ENCODE measurements around the gene ABLIM3.
"Not testable (repeated sequence)": the region's sequence is repeated elsewhere in the genome, so short reads cannot be mapped to it uniquely, and the experiment has no call there.

Gene ABLIM3

DNA sequence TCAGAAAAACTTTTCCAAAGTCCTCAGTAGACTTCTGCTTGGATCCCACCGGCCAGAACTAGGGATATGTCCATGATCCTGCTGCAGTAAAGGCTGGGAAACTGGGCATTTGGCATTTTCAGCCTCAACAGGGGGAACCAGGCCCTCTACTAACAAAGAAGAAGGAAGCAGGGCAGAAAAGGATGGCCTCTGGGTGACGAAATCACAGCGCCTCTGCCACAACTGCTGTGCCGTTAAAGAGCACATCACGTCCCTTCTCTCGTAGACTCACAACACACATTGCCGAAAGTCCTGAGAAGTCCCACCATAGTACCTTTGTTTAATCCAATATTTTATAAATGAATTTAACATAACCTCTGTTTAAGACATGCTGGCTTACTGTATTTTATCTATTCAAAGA, 120.0 kb downstream of the ABLIM3 start:
- no peak for DNase-seq

DNA sequence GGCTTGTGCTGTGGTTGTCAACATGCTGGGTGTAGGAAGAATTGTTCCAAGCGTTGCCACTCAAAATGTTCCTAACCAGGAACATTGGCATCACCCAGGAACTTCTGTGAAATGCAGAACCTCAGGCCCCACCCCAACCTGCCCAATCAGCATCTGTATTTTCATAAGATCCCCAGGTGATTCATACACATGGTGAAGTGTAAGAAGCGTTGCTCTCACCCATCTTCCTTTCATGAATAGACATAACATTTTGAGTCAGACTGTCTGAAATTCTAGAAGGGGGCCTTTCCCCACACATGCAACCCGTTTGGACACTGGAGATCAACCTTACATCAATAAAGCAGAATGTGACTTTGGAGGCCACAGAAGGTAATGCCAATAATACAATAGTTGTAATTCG, 121.0 kb downstream of the ABLIM3 start:
- DNase-seq = no peak

DNA sequence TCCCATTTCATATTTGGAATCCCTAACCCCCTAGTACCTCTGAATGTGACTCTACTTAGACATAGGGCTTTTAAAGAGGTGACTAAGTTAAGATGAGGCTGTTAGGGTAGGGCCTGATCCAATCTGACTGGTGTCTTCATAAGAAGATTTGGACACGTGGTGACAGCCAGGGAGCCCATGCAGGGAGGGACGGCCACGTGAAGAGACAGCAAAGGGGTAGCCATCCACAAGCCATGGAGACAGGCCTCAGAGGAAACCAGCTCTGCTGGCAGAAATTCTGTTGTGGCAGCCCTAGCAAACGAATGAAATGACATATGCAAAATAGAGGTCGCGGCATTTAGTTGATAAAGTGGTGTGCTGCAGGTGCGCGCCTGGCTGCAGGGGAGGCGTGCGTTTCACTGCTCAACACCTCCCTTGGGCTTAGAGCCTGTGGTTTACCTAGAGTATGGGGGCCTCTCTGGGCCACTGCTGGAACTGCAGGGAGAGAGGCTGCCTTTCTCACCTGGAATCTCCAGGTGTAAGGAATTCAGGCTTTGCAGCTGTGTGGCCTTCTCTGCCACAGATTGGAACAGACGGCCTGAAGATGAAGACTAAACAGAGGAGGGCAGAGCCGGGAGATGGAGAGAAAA, 123.3 kb downstream of the ABLIM3 start:
- peak in 1 of 2 donors; percentile 37 for DNase-seq

DNA sequence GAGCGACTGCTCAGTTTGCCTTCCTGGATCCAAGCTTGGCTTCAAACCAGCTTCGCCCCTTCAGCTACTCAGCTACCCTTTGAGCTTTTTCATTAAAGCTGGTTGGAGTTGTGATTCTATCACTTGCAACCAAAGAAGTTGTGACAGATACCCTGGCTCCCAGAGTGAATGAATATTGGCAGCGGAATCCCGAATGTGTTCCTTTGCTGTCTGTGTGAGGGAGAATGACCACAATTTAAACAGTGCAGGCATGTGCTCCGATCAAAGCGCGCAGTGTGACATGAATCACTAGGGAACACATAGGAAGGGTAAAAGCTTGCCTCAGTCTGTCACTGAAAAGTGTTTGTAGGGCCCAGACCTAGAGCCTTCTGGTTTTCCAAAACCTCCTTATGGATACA, 123.8 kb downstream of the ABLIM3 start:
- no peak for DNase-seq

DNA sequence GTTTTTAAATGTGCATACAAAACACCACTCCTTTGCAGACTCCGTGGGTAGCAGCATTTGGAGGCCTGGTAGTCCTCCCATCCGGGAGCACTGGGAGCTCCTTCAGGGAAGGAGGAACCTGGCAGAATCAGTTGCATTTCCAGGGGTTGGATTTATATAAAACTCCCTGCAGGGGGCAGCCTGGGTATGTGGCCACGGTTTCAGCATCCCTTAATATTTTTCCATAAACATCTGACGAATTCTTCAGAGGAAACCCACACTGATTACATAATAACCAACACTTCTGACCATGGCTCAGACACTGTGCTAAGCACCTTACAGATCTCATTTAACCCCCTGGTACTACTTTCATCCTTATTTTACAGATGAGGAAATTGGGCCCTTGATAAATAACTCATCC, 124.3 kb downstream of the ABLIM3 start:
- DNase-seq = no peak

DNA sequence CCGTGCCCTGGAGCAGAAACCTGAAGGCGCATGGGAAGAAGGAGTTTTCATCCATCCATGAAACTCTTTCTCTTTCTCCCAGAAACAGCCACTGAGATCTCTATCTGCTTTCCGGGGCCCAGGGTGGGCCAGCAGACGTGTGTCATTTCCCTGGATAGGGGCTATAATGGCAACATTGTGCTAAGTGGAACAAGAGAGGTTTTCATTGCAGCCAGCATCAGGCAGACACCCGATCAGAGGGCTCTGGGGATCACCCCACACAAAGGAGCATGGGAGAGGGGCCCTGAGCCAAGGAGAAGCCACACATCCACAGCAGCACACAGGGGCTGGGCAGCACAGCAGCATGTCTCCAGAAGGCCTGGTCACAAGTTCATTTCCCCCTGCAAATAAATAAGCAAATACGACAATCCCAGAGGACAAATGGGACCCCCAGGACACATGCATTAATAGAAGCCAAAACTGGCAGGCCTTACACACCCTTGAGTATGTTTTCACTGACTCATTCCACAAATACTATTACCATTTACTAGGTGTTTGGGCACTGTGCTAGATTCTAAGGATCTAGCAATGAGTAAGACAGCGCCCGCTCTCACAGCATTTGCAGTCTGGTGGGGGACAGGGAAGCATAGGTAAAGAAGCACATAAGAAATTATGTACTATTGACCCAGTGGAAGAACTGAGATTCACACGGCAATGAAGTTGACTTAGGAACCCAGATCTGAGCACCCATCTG, 126.1 kb downstream of the ABLIM3 start:
- DNase-seq = no peak

DNA sequence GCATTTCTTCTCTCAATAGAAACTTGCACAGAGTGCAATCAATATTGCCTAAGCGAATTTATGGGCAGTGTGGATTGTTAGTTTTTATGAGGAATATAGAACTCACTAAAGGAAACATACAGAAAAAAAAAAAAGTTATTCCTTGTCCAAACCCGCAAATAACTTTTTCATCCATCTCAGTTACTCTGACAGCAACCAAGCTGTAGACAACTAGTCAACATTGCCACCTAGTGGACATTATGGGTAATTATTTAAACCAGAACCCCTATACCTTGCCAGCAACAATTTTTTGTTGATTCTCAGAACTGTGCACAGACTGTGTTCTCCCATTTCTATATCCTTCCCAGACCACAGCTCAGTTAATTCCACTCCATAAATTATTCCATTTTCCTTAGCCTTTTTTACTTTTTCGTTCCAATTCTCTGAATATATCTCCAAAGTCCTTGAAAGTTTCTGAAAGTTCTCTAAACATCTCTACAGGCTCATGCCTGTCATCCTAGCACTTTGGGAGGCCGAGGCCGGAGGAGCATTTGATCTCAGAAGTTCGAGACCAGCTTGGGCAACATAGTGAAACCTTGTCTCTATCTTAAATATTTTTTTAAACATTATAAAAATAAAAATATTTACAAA, 127.8 kb downstream of the ABLIM3 start:
- DNase-seq = no peak

DNA sequence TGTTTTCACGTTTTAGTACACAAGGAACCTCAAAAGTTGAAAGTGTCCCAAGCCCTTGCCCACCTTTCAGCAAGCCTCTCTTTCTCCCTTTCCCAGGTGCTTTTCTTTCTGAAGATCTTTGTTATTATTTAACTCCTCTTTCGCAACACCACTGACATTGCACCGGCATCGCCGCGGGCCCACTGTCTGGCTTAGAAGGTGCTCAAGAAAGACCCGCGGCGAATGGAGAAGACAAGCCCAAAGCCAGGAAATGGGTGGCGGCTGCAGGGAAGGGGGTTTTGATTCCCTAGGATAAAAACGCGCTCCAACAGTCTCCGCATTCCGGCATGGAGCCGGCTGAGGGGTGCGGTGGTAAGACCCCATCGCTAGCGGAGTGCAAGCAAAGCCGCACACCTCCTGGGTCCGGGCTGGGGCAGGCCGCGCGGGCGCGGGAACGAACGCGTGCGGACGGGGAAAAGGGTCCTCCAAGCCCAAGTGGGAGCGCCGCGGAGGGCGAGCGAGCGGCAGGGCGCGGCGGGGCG, 130.0 kb downstream of the ABLIM3 start:
- DNase-seq = no peak

DNA sequence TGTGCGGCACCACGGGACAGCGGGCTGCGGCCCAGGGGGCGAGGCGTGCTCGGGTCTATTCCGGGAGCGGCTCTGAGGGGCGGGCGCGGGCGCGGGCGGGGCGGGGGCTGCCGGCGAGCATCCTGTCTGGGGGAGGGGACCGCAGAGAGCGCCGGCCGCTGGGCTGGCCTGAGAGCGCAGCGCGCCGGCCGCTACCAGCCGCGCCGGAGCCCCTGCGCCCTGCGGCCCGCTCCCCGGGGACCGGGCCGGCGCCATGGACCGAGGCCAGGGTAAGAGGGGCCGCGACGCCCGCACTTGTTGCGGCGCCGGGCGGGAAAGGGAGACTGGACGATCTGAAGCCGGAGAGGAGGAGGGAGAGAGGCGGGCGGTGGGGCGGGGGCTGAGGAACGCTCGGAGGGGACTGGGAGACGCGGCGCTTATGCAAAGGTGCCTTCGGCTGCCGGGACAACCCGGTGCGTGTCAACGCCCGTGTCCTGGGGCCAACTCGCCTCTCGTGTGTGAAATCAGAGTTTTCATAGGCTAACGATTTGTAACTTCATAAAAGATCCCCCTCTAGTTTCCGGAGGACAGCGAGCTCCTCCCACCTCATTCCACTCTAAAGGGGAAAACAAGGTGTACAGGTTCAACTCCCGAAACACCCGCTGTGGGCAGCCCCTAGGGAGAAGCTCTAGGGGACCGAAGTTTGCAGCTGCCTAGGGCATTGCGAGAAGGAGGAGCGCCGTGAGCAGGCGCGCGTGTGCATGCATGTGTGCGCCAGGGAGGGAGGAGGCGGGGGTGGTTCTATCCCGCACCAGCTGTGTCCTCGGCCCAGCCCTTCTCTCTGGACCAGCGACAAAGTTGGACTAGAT, 130.6 kb downstream of the ABLIM3 start, which contains the start of gene AFAP1L1:
Gene AFAP1L1 (plus strand): TSS at position 144 of the 848 bp plus-strand sequence. CDS start 110 bp downstream, at position 254.
- peak in 1 of 2 donors; percentile 13 for DNase-seq

DNA sequence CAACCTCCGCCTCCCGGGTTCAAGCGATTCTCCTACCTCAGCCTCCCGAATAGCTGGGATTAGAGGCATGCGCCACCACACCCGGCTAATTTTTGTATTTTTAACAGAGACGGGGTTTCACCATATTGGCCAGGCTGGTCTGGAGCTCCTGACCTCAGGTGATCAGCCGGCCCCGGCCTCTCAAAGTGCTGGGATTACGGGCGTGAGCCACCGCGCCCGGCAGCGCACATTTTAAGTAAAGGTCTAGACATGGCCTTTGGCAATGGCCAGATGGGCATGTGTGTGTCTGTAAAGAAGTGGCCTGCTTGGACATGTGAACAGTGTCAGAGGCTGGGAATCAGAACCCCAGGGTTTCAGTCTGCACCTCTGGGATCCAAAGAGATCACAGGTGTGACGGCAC, 131.5 kb downstream of the ABLIM3 start:
- not testable (repeated sequence) for DNase-seq

DNA sequence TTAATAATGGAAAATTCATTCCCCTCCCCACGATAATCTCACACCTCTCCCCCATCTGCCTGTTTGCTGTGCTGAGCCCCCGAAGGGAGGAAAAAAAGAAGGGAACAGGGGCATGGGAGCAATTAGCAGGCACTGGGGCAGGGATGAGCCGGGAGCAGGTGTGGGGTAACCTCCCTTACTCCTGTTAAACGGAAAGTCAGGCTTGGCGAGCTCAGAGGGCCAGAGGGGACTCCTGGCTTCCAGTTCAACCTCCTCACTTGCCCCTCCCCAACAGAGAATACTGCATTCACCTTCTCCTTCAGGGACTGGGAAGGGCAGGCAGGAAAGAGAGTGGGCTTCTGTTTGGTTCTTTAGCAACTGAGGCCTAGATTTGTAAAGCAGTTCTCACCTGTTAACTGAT, 131.9 kb downstream of the ABLIM3 start:
- no peak for DNase-seq

DNA sequence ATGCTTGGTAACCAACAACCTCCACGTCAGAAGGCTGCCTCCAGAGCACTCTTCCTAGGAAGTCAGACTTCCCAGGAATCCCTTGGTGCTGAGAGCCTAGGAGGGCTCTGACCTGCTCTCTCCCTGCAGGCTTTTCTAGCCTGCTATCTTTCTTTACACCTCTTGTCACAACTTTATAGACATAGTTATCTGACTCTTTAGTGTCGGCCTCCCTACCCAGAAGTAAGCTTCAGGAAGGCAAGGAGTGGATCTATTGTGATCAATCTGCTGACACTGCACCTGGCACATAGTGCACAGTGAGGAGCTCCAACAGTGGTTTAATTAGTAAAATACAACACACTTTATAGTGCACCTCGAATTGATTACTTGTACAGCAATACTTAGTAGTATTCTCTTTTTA, 132.7 kb downstream of the ABLIM3 start:
- no peak for DNase-seq

DNA sequence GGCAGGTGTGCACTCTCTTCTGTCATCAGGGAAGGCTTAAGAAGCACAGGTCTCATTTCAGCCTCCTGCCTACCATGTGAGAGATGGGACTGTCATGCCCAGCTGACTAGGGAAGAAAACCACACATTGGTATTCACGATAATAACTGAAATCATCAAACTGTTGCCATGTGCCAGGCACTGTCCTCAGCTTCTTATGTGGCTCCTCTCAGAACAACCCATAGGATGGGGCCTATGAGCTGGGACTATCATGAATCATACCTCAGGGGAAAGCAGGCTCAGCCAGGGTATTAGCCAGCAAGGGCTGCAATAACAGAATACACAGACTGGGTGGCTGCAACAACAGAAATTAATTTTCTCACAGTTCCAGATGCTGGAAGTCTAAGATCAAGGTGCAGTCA, 133.6 kb downstream of the ABLIM3 start:
- DNase-seq = no peak

DNA sequence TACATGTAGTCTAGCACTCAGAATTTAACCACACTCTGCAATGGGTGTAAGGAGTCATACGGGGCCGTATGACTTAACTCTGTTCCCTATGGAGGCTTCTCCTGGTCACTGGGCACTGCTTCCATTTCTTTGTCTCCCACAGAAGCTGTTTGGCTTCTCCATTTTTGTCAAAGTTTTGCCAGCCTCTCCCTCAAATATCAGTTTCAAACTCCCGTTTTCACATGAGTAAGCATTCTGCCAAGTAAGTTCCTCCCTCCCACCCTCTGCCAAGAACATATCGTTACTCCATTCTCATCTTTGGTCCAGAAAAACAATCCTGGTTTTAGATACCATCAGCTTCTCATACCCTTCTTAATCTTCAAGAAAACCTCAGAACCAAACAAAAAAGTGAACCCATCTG, 136.5 kb downstream of the ABLIM3 start:
- no peak for DNase-seq

DNA sequence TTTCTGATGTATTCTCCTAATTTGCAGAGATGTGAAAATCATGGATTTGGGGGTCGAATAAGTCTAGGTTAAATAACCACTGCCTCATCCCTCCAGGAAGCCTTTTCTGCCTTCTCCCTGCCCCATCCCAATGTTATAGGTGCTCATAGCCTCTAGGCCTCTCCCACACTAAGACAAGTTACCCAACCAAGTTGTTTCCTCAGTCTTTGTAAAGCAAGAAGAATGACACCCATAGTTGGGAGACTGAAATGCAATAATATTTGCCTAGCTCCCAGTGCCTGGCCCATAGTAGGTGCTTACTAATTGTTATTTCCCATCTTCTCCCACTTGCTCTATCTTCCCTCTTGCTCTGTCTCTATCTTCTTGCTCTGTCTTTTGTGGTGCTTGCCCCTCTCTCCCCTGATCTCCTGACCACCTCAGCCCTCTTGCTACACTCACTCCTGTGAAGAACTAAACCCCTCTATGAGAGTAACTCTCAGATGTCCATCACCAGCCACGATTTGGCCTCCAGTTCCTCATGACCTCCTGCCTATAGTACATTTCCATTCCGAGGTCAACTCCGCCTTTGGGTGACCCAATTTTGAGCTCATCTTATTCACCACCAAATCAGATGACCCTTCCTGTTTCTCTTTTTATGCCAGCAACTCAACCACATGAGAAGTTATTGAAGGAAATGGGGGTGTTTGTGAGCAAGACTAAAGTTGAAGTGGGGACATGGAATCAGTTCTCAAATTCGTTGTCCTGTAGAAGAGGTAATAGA, 137.3 kb downstream of the ABLIM3 start:
- no peak for DNase-seq

DNA sequence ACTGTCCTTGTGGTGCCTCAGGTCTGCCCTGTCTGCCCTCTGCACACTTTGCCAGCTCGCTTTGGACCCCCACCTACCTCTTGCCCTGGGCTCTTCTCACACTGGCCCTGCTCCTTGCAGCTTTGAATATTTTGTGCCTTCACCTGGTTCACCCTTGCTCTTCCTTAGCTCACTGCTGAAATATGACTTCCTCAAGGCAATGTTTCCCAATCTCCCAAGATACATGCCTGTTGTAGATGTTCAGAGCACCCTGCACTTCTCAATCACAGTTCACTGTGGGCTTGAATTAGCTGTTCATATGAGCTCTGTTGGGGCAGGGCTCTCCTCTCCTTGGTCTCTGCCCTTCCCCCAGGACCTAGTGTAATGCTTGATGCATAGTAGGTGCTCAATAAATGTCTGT, 138.4 kb downstream of the ABLIM3 start:
- DNase-seq = no peak

DNA sequence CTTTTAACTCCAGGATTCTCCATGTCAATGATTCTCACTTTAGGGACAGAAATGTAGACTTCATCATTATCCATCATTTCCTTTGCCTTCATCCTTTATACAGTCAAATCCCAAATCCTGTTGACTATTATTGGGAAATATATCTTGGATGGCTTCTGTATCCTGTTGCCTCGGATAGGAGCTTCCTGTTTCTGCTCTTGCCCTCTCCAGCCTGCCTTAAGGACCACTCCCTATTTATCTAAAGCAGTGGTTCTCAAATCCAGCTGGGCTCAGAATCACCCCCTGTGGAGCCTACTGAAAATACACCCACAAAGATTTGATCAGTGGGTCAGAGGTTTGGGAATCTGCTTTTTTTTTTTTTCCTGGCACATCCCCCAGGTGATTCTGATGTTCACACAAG, 138.8 kb downstream of the ABLIM3 start:
- DNase-seq = no peak

DNA sequence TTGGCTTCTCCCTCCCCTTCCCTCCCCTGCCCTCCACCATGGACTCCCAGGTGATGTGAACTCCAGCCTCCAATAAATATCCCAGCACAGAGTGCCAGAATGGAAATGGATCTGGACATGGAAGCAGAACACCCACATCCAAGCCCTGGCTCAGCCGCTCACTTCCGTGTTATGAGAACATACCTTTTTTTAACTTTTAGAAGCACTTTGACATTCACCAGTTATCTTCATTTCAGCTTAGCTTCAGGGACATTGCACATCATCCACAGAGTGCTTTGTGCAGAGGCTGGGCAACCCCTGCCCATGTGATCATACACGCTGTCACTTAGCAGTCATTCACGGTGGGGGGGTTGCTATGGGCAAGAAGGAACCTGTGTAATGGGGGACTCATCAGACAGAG, 139.5 kb downstream of the ABLIM3 start:
- no peak for DNase-seq

DNA sequence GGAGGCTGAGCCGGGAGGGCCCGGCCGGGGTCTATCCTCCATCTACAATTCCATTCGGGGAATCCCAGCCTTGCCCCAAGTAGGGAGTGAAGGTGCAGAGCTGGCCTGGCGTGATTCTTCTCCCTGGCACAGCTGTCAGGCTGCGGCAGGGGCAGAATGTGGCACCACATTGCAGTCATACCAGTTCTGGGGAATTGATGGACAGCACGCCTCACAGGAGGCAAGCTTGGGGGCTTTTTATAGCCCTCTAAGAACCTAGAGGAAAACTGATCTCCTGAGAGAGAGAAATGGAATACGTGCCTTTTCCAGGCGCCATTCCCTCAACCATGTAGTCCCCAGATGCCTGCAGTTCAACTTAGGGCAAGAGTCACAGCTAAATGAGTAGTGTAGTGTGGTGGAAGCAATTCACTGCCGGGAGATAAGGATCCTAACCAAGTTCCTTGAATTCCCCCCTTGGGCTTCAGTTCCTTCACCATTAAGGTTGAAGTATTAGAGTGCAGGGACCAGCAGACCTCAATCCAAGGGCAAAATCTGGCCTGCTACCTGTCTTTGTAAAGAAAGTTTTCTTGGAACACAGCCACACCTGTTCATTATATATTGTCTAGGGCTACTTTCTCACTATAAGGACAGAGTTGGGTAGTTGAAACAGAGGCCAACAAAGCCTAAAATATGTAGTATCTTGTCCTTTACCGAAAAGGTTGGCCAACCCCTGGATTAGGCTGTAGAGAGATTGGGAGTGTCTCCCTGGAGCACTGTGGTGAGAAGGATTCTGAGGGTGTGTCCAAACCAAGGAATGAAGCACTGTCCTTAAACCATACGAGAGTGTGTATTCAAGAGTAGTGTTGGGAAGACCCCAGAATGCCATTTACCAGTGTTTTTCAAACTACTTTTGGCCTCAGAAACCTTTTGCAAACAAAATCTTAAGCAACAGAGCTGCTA, 141.0 kb downstream of the ABLIM3 start:
- no peak for DNase-seq

DNA sequence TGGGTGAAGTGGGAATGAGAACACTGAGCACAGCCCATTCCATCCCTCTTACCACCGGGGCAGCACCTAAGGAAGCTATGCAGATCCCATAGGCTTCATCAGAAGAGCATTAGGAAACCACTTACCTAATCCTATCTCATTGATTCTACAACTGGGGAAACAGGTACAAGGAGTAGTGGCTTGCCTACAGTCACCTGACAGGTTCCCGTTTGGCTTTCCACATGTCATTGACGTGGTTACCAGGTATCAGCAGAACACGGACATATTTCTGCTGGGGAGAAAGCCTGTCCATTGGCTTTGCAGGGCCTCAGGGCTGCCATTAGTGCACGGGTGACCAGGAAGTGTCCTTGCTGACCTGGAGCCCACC, 141.7 kb downstream of the ABLIM3 start:
- DNase-seq = no peak
